CD14-positive monocyte (primary cell): Measurements from ENCODE around the gene SPTSSB. TPM values are rescaled to one million over a fixed set of nuclear protein-coding genes. Genes with fewer than 3 reads are reported as not detected.

ENCODE experiments used
- DNase-seq, 3 donors: peaks; one replicate each; pipeline ENCODE4 v3.0.0-alpha.2; 2011 to 2022
- H2AFZ ChIP-seq: 2 replicates; pipeline ENCODE4 v1.6.0; 2012; ENCODE audit warnings: mild to moderate bottlenecking, low read depth, low read length, inconsistent platforms; ENCODE audit not compliant: insufficient read depth, poor library complexity, severe bottlenecking
- H3K27ac ChIP-seq, 2 donors: 1 replicate in 1 of 2; 2 replicates in 1 of 2; pipeline ENCODE4 v1.5.1; 2012 to 2013; ENCODE audit warnings: low read length in 2 of 2, control low read depth in 1 of 2, inconsistent platforms in 1 of 2, low read depth in 1 of 2, mild to moderate bottlenecking in 1 of 2
- H3K27me3 ChIP-seq, 2 donors: one replicate each; pipeline versions ENCODE4 v1.6.0 to v1.6.1; 2011 to 2013; ENCODE audit warnings: low read length in 2 of 2; ENCODE audit not compliant: control insufficient read depth in 2 of 2, insufficient read depth in 2 of 2
- H3K36me3 ChIP-seq, 2 donors: replicated peaks in 1 of 2; 1 replicate in 1 of 2; 2 replicates in 1 of 2; pipeline versions ENCODE4 v1.5.1 to v1.6.1; 2012 to 2013; ENCODE audit warnings: low read length in 2 of 2, control low read depth in 1 of 2, inconsistent platforms in 1 of 2, mild to moderate bottlenecking in 1 of 2; ENCODE audit not compliant: insufficient read depth in 2 of 2, control insufficient read depth in 1 of 2
- H3K4me1 ChIP-seq, 2 donors: 1 replicate in 1 of 2; 2 replicates in 1 of 2; pipeline versions ENCODE4 v1.5.1 to v1.6.1; 2012 to 2013; ENCODE audit warnings: low read length in 2 of 2, control low read depth in 1 of 2, inconsistent platforms in 1 of 2, mild to moderate bottlenecking in 1 of 2, moderate library complexity in 1 of 2; ENCODE audit not compliant: insufficient read depth in 2 of 2, control insufficient read depth in 1 of 2
- H3K4me2 ChIP-seq: replicated peaks from 2 replicates; pipeline ENCODE3; 2012; ENCODE audit warnings: low read length, moderate library complexity, mild to moderate bottlenecking; ENCODE audit not compliant: poor library complexity, severe bottlenecking; ENCODE audit errors: extremely low read depth
- H3K4me3 ChIP-seq, 3 experiments: fragments of 200-600 bp in 1 of 3; sonication (generic) in 1 of 3; replicated peaks in 1 of 3; 1 replicate in 2 of 3; 2 replicates in 1 of 3; pipeline ENCODE4 v1.5.1; 2011 to 2013; ENCODE audit warnings: low read length in 3 of 3, mild to moderate bottlenecking in 3 of 3, control low read depth in 2 of 3, low read depth in 2 of 3, inconsistent platforms in 1 of 3, moderate library complexity in 1 of 3
- H3K79me2 ChIP-seq: 2 replicates; pipeline ENCODE4 v1.6.0; 2012; ENCODE audit warnings: mild to moderate bottlenecking, control low read depth, inconsistent platforms, low read length, moderate library complexity; ENCODE audit not compliant: insufficient read depth
- H3K9ac ChIP-seq: 2 replicates; pipeline ENCODE4 v1.6.0; 2017; ENCODE audit warnings: low read length, mild to moderate bottlenecking; ENCODE audit not compliant: insufficient read depth, poor library complexity, severe bottlenecking
- H3K9me3 ChIP-seq, 2 donors: replicated peaks in 1 of 2; 1 replicate in 1 of 2; 2 replicates in 1 of 2; pipeline versions ENCODE4 v1.5.1 to v1.6.1; 2012 to 2013; ENCODE audit warnings: low read length in 2 of 2, control low read depth in 1 of 2; ENCODE audit not compliant: control insufficient read depth in 1 of 2, insufficient read depth in 1 of 2
- H4K20me1 ChIP-seq: 2 replicates; pipeline ENCODE4 v1.6.0; 2012; ENCODE audit warnings: mild to moderate bottlenecking, low read length, control low read depth, moderate library complexity; ENCODE audit not compliant: insufficient read depth
- H3K27ac Mint-ChIP-seq, 7 donors: one replicate each; pipeline ENCODE4 v1.8.0; 2020; ENCODE audit warnings: mild to moderate bottlenecking in 7 of 7, mixed read lengths in 7 of 7, moderate library complexity in 6 of 7, inconsistent platforms in 2 of 7
- H3K27me3 Mint-ChIP-seq, 3 donors: one replicate each; pipeline ENCODE4 v1.8.0; 2021 to 2022; ENCODE audit warnings: low read depth in 3 of 3, mild to moderate bottlenecking in 3 of 3, mixed read lengths in 3 of 3, moderate library complexity in 3 of 3, inconsistent platforms in 1 of 3
- H3K36me3 Mint-ChIP-seq, 2 donors: one replicate each; pipeline ENCODE4 v1.8.0; 2020; ENCODE audit warnings: mixed read lengths in 2 of 2, inconsistent platforms in 1 of 2, mild to moderate bottlenecking in 1 of 2
- H3K4me1 Mint-ChIP-seq: one replicate; pipeline ENCODE4 v1.8.0; 2020; ENCODE audit warnings: mild to moderate bottlenecking, mixed read lengths
- H3K4me3 Mint-ChIP-seq, 2 donors: one replicate each; pipeline ENCODE4 v1.8.0; 2020; ENCODE audit warnings: mild to moderate bottlenecking in 2 of 2, mixed read lengths in 2 of 2, moderate library complexity in 1 of 2
- H3K9me3 Mint-ChIP-seq, 7 donors: one replicate each; pipeline ENCODE4 v1.8.0; 2020 to 2022; ENCODE audit warnings: mixed read lengths in 7 of 7, mild to moderate bottlenecking in 6 of 7, moderate library complexity in 6 of 7, inconsistent platforms in 2 of 7
- CTCF ChIP-seq: fragments of 200-600 bp; IDR thresholded peaks from one replicate; pipeline ENCODE4 v1.8.0; 2022; ENCODE audit warnings: antibody characterized with exemption, mild to moderate bottlenecking
- WGBS: methylation state at CpG from one replicate; pipeline ENCODE4 v1.1.5; 2013; ENCODE audit warnings: missing lambda C conversion rate; ENCODE audit not compliant: insufficient coverage; 5-methylcytosine and 5-hydroxymethylcytosine counted together
- intact Hi-C, 2 donors: fragments of 100-400 bp; cut with micrococcal nuclease; formaldehyde crosslinking; loops; one replicate each; pipeline versions ENCODE4 v1.15.0 to v1.15.1; 2023
- polyA plus RNA-seq, 3 donors: library from polyadenylated mRNA; depleted of rRNA in 1 of 3; unstranded in 2 of 3; stranded (reverse) in 1 of 3; fragments of 300-500 nt in 2 of 3; fragments of >200 nt in 1 of 3; fragmentation: Illumina TruSeq in 2 of 3; gene quantifications; 1 replicate in 2 of 3; 2 replicates in 1 of 3; pipeline ENCODE4 v1.2.3, GENCODE V29; 2012 to 2021

Gene SPTSSB
- polyA plus RNA-seq, 3 donors, result not detected

GRCh38 chr3:161406594-161407555, 35.6 kb upstream of the SPTSSB start:
- intact Hi-C loops, result loop anchor here in 1 of 2 donors (5.0 kb wide), 1 partner anchor 135 kb away; no protein-coding TSS in a partner anchor

More at GRCh38 chr3:161406594-161407555, 35.6 kb upstream of the SPTSSB start:
- TF ChIP-seq CTCF, result no peak
- Histone ChIP-seq H3K36me3 (no peaks in the 10 kb centered on the region), H3K27me3 (no peaks in the 10 kb centered on the region), H3K4me3 (no peak overlapping the region), H4K20me1 (no peaks in the 10 kb centered on the region), H3K79me2 (no peaks in the 10 kb centered on the region), H3K9me3 (no peaks in the 10 kb centered on the region), H3K4me1 (no peaks in the 10 kb centered on the region), H3K9ac (no peak overlapping the region), H3K27ac (no peak overlapping the region), H2AFZ (no peak overlapping the region), H3K4me2 (no peak overlapping the region)
- no CpG with 5 or more reads among the region's 1 CpG for WGBS
- Mint-ChIP-seq H3K36me3 (no peaks in the 10 kb centered on the region), H3K9me3 (peaks cover 0 to 3% (median 2%) of the 10 kb centered on the region in 7 donors), H3K4me3 (no peak overlapping the region), H3K4me1 (peaks cover 1% of the 10 kb centered on the region), H3K27ac (no peak overlapping the region), H3K27me3 (peaks cover 2 to 4% (median 4%) of the 10 kb centered on the region in 3 donors)
- DNase-seq, result no peak
